Vagina (tissue), 2 donors: ENCODE data around the gene DBP.

Experiments used
- POLR2A ChIP-seq, 2 donors: fragments of 450-650 bp; IDR thresholded peaks; one replicate each; pipeline ENCODE4 v1.6.1; 2017; ENCODE audit warnings: antibody characterized with exemption in 2 of 2, mild to moderate bottlenecking in 2 of 2, moderate library complexity in 2 of 2
- POLR2AphosphoS5 ChIP-seq, 2 donors: sonication (generic); formaldehyde crosslinking; IDR thresholded peaks; one replicate each; pipeline ENCODE4 v1.9.0; 2017; ENCODE audit warnings: antibody characterized with exemption in 2 of 2, mild to moderate bottlenecking in 2 of 2, low read depth in 1 of 2; ENCODE audit not compliant: insufficient read depth in 1 of 2
- TF ChIP-seq, protein P1 (sequence below), 3 experiments: fragments of 450-650 bp in 2 of 3; fragments of 200-600 bp in 1 of 3; sonication (generic) in 1 of 3; IDR thresholded peaks; one replicate each; pipeline ENCODE4 v1.5.1; 2017 to 2019; ENCODE audit warnings: antibody characterized with exemption in 3 of 3, mild to moderate bottlenecking in 2 of 3, moderate library complexity in 2 of 3

DNA sequence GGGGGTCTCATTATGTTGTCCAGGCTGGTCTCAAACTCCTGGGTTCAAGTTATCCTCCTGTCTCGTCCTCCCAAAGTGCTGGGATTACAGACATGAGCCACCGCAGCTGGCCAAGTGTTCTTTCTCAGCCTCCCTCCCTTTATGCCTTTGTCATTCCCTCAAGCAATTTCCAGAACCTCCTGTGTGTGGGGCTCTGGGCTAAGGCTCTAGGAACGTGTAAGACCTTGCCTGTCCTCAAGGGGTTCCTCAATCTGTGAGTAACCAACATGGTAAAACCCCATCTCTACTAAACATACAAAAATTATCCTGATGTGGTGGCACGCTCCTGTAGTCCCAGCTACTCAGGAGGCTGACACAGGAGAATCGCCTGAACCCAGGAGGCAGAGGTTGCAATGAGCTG is 46.2 kb downstream of the DBP start:
- TF ChIP-seq, protein P1, sequence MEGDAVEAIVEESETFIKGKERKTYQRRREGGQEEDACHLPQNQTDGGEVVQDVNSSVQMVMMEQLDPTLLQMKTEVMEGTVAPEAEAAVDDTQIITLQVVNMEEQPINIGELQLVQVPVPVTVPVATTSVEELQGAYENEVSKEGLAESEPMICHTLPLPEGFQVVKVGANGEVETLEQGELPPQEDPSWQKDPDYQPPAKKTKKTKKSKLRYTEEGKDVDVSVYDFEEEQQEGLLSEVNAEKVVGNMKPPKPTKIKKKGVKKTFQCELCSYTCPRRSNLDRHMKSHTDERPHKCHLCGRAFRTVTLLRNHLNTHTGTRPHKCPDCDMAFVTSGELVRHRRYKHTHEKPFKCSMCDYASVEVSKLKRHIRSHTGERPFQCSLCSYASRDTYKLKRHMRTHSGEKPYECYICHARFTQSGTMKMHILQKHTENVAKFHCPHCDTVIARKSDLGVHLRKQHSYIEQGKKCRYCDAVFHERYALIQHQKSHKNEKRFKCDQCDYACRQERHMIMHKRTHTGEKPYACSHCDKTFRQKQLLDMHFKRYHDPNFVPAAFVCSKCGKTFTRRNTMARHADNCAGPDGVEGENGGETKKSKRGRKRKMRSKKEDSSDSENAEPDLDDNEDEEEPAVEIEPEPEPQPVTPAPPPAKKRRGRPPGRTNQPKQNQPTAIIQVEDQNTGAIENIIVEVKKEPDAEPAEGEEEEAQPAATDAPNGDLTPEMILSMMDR (IDR thresholded peaks at IDR 0.05) = no peak
- TF ChIP-seq POLR2A (IDR thresholded peaks at IDR 0.05) (no peak), POLR2AphosphoS5 (IDR thresholded peaks at IDR 0.05; ENCODE audit: insufficient read depth in 1 of 2, low read depth in 1 of 2) (no peak)
